GM23338 (cell line): ENCODE results near the gene SLC9A9. TPM values are rescaled to one million over a fixed set of nuclear protein-coding genes. Genes with fewer than 3 reads are reported as not detected.

Source experiments
- ATAC-seq: fragments of 200-7000 bp; cut with Tn5 transposase; 3 replicates; pipeline ENCODE4 v1.9.1; 2020
- DNase-seq: peaks from one replicate; pipeline ENCODE4 v3.0.0-alpha.2; 2015; ENCODE audit warnings: low spot score
- H2AFZ ChIP-seq: fragments of 200-600 bp; sonication (generic); 2 replicates; pipeline ENCODE4 v1.8.0; 2016; ENCODE audit warnings: antibody characterized with exemption, mild to moderate bottlenecking, moderate library complexity
- H3F3A ChIP-seq: fragments of 200-600 bp; sonication (generic); replicated peaks from 2 replicates; pipeline ENCODE4 v1.8.0; 2017; ENCODE audit warnings: antibody characterized with exemption, mixed run types, low read depth
- H3K27ac ChIP-seq: fragments of 200-600 bp; sonication (generic); 2 replicates; pipeline ENCODE4 v1.6.1; 2016; ENCODE audit warnings: low read depth
- H3K27me3 ChIP-seq: fragments of 200-600 bp; sonication (generic); 2 replicates; pipeline ENCODE4 v1.8.0; 2016; ENCODE audit warnings: mild to moderate bottlenecking, mixed run types, moderate library complexity; ENCODE audit not compliant: insufficient read depth
- H3K36me3 ChIP-seq: fragments of 200-600 bp; sonication (generic); 2 replicates; pipeline ENCODE4 v1.8.0; 2016; ENCODE audit warnings: mild to moderate bottlenecking; ENCODE audit not compliant: insufficient read depth
- H3K4me1 ChIP-seq: fragments of 200-600 bp; sonication (generic); 2 replicates; pipeline ENCODE4 v1.8.0; 2016; ENCODE audit warnings: mild to moderate bottlenecking, moderate library complexity; ENCODE audit not compliant: insufficient read depth
- H3K4me2 ChIP-seq: fragments of 200-600 bp; sonication (generic); 2 replicates; pipeline ENCODE4 v1.7.1; 2017; ENCODE audit warnings: mixed run types
- H3K4me3 ChIP-seq: fragments of 200-600 bp; sonication (generic); 2 replicates; pipeline ENCODE4 v1.6.1; 2016; ENCODE audit warnings: mixed run types
- H3K79me2 ChIP-seq: fragments of 200-600 bp; sonication (generic); replicated peaks from 2 replicates; pipeline ENCODE4 v1.8.0; 2017; ENCODE audit warnings: mild to moderate bottlenecking; ENCODE audit not compliant: insufficient read depth
- H3K9me2 ChIP-seq: fragments of 200-600 bp; sonication (generic); 2 replicates; pipeline ENCODE4 v1.8.0; 2017; ENCODE audit not compliant: insufficient read depth
- H4K20me1 ChIP-seq: fragments of 200-600 bp; sonication (generic); replicated peaks from 2 replicates; pipeline ENCODE4 v1.8.0; 2017; ENCODE audit warnings: mild to moderate bottlenecking; ENCODE audit not compliant: insufficient read depth
- H3K27ac Mint-ChIP-seq: 2 replicates; pipeline ENCODE4 v1.8.0; 2020; ENCODE audit warnings: inconsistent platforms, mild to moderate bottlenecking, moderate library complexity, mixed read lengths
- H3K27me3 Mint-ChIP-seq: 3 replicates; pipeline ENCODE4 v1.8.0; 2022; ENCODE audit warnings: low read depth, mild to moderate bottlenecking, moderate library complexity, mixed read lengths, inconsistent platforms; ENCODE audit not compliant: insufficient read depth, poor library complexity
- H3K36me3 Mint-ChIP-seq: 3 replicates; pipeline ENCODE4 v1.8.0; 2021; ENCODE audit warnings: low read depth, mild to moderate bottlenecking, inconsistent platforms, moderate library complexity, mixed read lengths
- H3K4me1 Mint-ChIP-seq: 3 replicates; pipeline ENCODE4 v1.8.0; 2020; ENCODE audit warnings: mild to moderate bottlenecking, inconsistent platforms, mixed read lengths
- H3K4me3 Mint-ChIP-seq: 3 replicates; pipeline ENCODE4 v1.8.0; 2021; ENCODE audit warnings: moderate library complexity, mild to moderate bottlenecking, inconsistent platforms, mixed read lengths
- H3K9me3 Mint-ChIP-seq: 3 replicates; pipeline ENCODE4 v1.8.0; 2020; ENCODE audit warnings: moderate library complexity, mild to moderate bottlenecking, inconsistent platforms, mixed read lengths
- CREB1 ChIP-seq: fragments of 250-450 bp; sonication (Bioruptor Pico); IDR thresholded peaks from 2 replicates; pipeline ENCODE4 v1.5.0; 2020; ENCODE audit warnings: low read depth, mild to moderate bottlenecking, moderate library complexity
- CTCF ChIP-seq, 2 experiments: fragments of 200-600 bp in 1 of 2; sonication (generic) in 1 of 2; conservative IDR thresholded peaks; 2 replicates each; pipeline versions ENCODE4 v1.5.1 to v1.6.1; 2016 to 2017; ENCODE audit warnings: antibody characterized with exemption in 2 of 2, low read depth in 2 of 2, mild to moderate bottlenecking in 2 of 2, moderate library complexity in 1 of 2
- ETS1 ChIP-seq: IDR thresholded peaks from 2 replicates; pipeline ENCODE4 v1.6.1; 2016; ENCODE audit warnings: antibody characterized with exemption
- EZH2 ChIP-seq: fragments of 200-600 bp; sonication (generic); IDR thresholded peaks from one replicate; pipeline ENCODE4 v1.8.0; 2017; ENCODE audit warnings: antibody characterized with exemption, mild to moderate bottlenecking, low read depth; ENCODE audit not compliant: unreplicated experiment
- EZH2phosphoT487 ChIP-seq: fragments of 200-600 bp; sonication (generic); IDR thresholded peaks from one replicate; pipeline ENCODE4 v1.8.1; 2018; ENCODE audit warnings: antibody characterized with exemption; ENCODE audit not compliant: unreplicated experiment
- JUNB ChIP-seq: IDR thresholded peaks from one replicate; pipeline ENCODE4 v1.6.1; 2016; ENCODE audit warnings: antibody characterized with exemption; ENCODE audit not compliant: unreplicated experiment
- NANOG ChIP-seq: IDR thresholded peaks from 2 replicates; pipeline ENCODE4 v1.6.1; 2016; ENCODE audit warnings: antibody characterized with exemption, borderline replicate concordance
- POLR2AphosphoS5 ChIP-seq: IDR thresholded peaks from 2 replicates; pipeline ENCODE4 v1.6.1; 2016; ENCODE audit warnings: antibody characterized with exemption, low read depth
- REST ChIP-seq: IDR thresholded peaks from one replicate; pipeline ENCODE4 v1.6.1; 2018; ENCODE audit warnings: antibody characterized with exemption; ENCODE audit not compliant: unreplicated experiment
- ZNF114 ChIP-seq: fragments of 250-450 bp; sonication (Bioruptor Pico); IDR thresholded peaks from 2 replicates; pipeline ENCODE4 v1.5.0; 2020; ENCODE audit warnings: mild to moderate bottlenecking, moderate library complexity
- ZNF331 ChIP-seq: fragments of 250-450 bp; sonication (Bioruptor Pico); IDR thresholded peaks from 2 replicates; pipeline ENCODE4 v1.5.0; 2020; ENCODE audit warnings: low read depth, mild to moderate bottlenecking, moderate library complexity
- polyA plus RNA-seq: library from polyadenylated mRNA; unstranded; fragments of >200 nt; fragmentation: Nextera tagmentation; extraction: Ambion mirVana; gene quantifications from 2 replicates; pipeline ENCODE4 v1.2.1, GENCODE V29; 2016
- total RNA-seq: library from RNA; depleted of rRNA; stranded (reverse); fragments of >200 nt; shearing (Covaris generic); gene quantifications from 2 replicates; pipeline ENCODE4 v1.2.3, GENCODE V29; 2014

SLC9A9 gene
- total and polyA plus RNA-seq, 2 experiments from 2014 or later: 1.3 to 1.6 TPM

GRCh38 chr3:143343031-143343430 lies 505.2 kb downstream of the SLC9A9 start (continued):
- no peak for TF ChIP-seq REST
- no peak for TF ChIP-seq POLR2AphosphoS5
- TF ChIP-seq ETS1: no peak
- no peak for TF ChIP-seq NANOG
- no peak for TF ChIP-seq EZH2
- TF ChIP-seq ZNF331: no peak
- no peak for TF ChIP-seq ZNF114
- no peak for TF ChIP-seq JUNB

- no peaks in the 10 kb centered on the region for H4K20me1 ChIP-seq
- peaks cover 5% of the 10 kb centered on the region; the same call in 1 of the 3 replicates for H3K4me1 Mint-ChIP-seq
- H3K36me3 Mint-ChIP-seq: no peaks in the 10 kb centered on the region
- no peaks in the 10 kb centered on the region for H3K79me2 ChIP-seq
- no peak overlapping the region for H3K4me3 Mint-ChIP-seq
- ATAC-seq: no peak
- no peak overlapping the region for H3K27ac Mint-ChIP-seq
- H3K4me1 ChIP-seq: no peaks in the 10 kb centered on the region
- H3K9me2 ChIP-seq: no peaks in the 10 kb centered on the region
- H3K4me2 ChIP-seq: no peak overlapping the region
- no peak overlapping the region for H2AFZ ChIP-seq
- H3K27ac ChIP-seq: no peak overlapping the region
- no peaks in the 10 kb centered on the region for H3F3A ChIP-seq
- H3K36me3 ChIP-seq: no peaks in the 10 kb centered on the region
- DNase-seq: peak; percentile 10
- no peak overlapping the region for H3K4me3 ChIP-seq
- H3K27me3 ChIP-seq: no peaks in the 10 kb centered on the region
- peaks cover 2% of the 10 kb centered on the region for H3K27me3 Mint-ChIP-seq
- no peaks in the 10 kb centered on the region; the same call in 2 of the 3 replicates for H3K9me3 Mint-ChIP-seq
- no peak for TF ChIP-seq ZNF331
- TF ChIP-seq REST: no peak
- TF ChIP-seq ETS1: no peak
- TF ChIP-seq NANOG: no peak
- no peak for TF ChIP-seq POLR2AphosphoS5
- no peak for TF ChIP-seq EZH2
- TF ChIP-seq CTCF (conservative IDR thresholded peaks at IDR 0.05; ENCODE audit: low read depth in 2 of 2): no peak
- TF ChIP-seq CREB1 (CRISPR knock-in tag): no peak
- no peak for TF ChIP-seq EZH2phosphoT487
Observed at GRCh38 chr3:143339451-143339850, 508.8 kb downstream of the SLC9A9 start.
